Trophoblast cell (in vitro differentiated cells and primary cell): Measurements from ENCODE around the gene GRIN2C.

Experiments used
- DNase-seq, 2 donors: peaks; one replicate each; pipeline ENCODE4 v3.0.0-alpha.2; 2016
- H2AFZ ChIP-seq: 2 replicates; pipeline ENCODE4 v1.6.1; 2013; ENCODE audit warnings: low read length, moderate library complexity, mild to moderate bottlenecking; ENCODE audit not compliant: insufficient read depth, poor library complexity
- H2AK5ac ChIP-seq: 2 replicates; pipeline ENCODE4 v1.6.1; 2013; ENCODE audit warnings: mild to moderate bottlenecking, low read length
- H2BK120ac ChIP-seq: 2 replicates; pipeline ENCODE4 v1.6.1; 2013; ENCODE audit warnings: low read length, mild to moderate bottlenecking, moderate library complexity; ENCODE audit not compliant: insufficient read depth, poor library complexity
- H2BK12ac ChIP-seq: 2 replicates; pipeline ENCODE4 v1.6.1; 2013; ENCODE audit warnings: mild to moderate bottlenecking, low read length, moderate library complexity
- H2BK5ac ChIP-seq: 2 replicates; pipeline ENCODE4 v1.6.1; 2013; ENCODE audit warnings: low read length, low read depth, moderate library complexity, mild to moderate bottlenecking; ENCODE audit not compliant: poor library complexity
- H3K14ac ChIP-seq: 2 replicates; pipeline ENCODE4 v1.6.1; 2013; ENCODE audit warnings: mild to moderate bottlenecking, low read length
- H3K18ac ChIP-seq: 2 replicates; pipeline ENCODE4 v1.6.1; 2013; ENCODE audit warnings: mild to moderate bottlenecking, low read length
- H3K23ac ChIP-seq: 2 replicates; pipeline ENCODE4 v1.6.1; 2013; ENCODE audit warnings: low read length
- H3K27ac ChIP-seq: 2 replicates; pipeline ENCODE4 v1.5.1; 2013; ENCODE audit warnings: low read depth, mild to moderate bottlenecking, inconsistent platforms, low read length, moderate library complexity
- H3K27me3 ChIP-seq: 2 replicates; pipeline ENCODE4 v1.6.1; 2013; ENCODE audit warnings: inconsistent platforms, mild to moderate bottlenecking, low read length, moderate library complexity; ENCODE audit not compliant: insufficient read depth
- H3K36me3 ChIP-seq, 2 experiments: 1 replicate in 1 of 2; 2 replicates in 1 of 2; pipeline ENCODE4 v1.6.1; 2013; ENCODE audit warnings: low read length in 2 of 2, mild to moderate bottlenecking in 2 of 2, moderate library complexity in 1 of 2; ENCODE audit not compliant: insufficient read depth in 2 of 2, control insufficient read depth in 1 of 2
- H3K4ac ChIP-seq: 2 replicates; pipeline ENCODE4 v1.6.1; 2013; ENCODE audit warnings: low read depth, mild to moderate bottlenecking, low read length, moderate library complexity
- H3K4me1 ChIP-seq, 2 experiments: 1 replicate in 1 of 2; 2 replicates in 1 of 2; pipeline ENCODE4 v1.6.1; 2013; ENCODE audit warnings: low read length in 2 of 2, mild to moderate bottlenecking in 2 of 2, moderate library complexity in 1 of 2; ENCODE audit not compliant: insufficient read depth in 2 of 2, control insufficient read depth in 1 of 2
- H3K4me2 ChIP-seq: 2 replicates; pipeline ENCODE4 v1.6.1; 2013; ENCODE audit warnings: inconsistent platforms, mild to moderate bottlenecking, low read length, moderate library complexity
- H3K4me3 ChIP-seq: 2 replicates; pipeline ENCODE4 v1.5.1; 2013; ENCODE audit warnings: mild to moderate bottlenecking, low read depth, low read length, inconsistent platforms
- H3K79me1 ChIP-seq: one replicate; pipeline ENCODE4 v1.6.1; 2013; ENCODE audit warnings: low read length
- H3K79me2 ChIP-seq: 2 replicates; pipeline ENCODE4 v1.6.1; 2013; ENCODE audit warnings: low read length, mild to moderate bottlenecking; ENCODE audit not compliant: control insufficient read depth, insufficient read depth, poor library complexity
- H3K9ac ChIP-seq: 2 replicates; pipeline ENCODE4 v1.6.1; 2013; ENCODE audit warnings: mild to moderate bottlenecking, low read length
- H3K9me3 ChIP-seq: 2 replicates; pipeline ENCODE4 v1.6.1; 2013; ENCODE audit warnings: low read depth, mild to moderate bottlenecking, control low read depth, inconsistent platforms, low read length; ENCODE audit not compliant: insufficient read depth
- H4K12ac ChIP-seq: 2 replicates; pipeline ENCODE4 v1.6.1; 2013; ENCODE audit warnings: low read depth, mild to moderate bottlenecking, low read length, moderate library complexity
- H4K8ac ChIP-seq: 2 replicates; pipeline ENCODE4 v1.6.1; 2013; ENCODE audit warnings: low read depth, mild to moderate bottlenecking, low read length, moderate library complexity
- H4K91ac ChIP-seq: one replicate; pipeline ENCODE4 v1.6.1; 2013; ENCODE audit warnings: low read depth, mild to moderate bottlenecking, low read length, moderate library complexity
- WGBS: extraction: QIAGEN DNeasy Blood & Tissue Kit; methylation state at CpG from one replicate; pipeline ENCODE4 v1.1.7; 2013; ENCODE audit warnings: missing lambda C conversion rate; ENCODE audit not compliant: insufficient read length, insufficient coverage; ENCODE audit errors: extremely low coverage; 5-methylcytosine and 5-hydroxymethylcytosine counted together

The GRIN2C gene

GRCh38 chr17:74816905-74817620 lies 42.6 kb downstream of the GRIN2C start:
- Histone ChIP-seq H3K4ac (no peak overlapping the region), H2AK5ac (no peak overlapping the region), H3K4me1 (no peaks in the 10 kb centered on the region), H3K18ac (no peak overlapping the region), H4K8ac (no peak overlapping the region), H3K79me1 (no peaks in the 10 kb centered on the region), H3K23ac (no peak overlapping the region), H3K79me2 (no peaks in the 10 kb centered on the region), H3K36me3 (peaks cover 21 to 25% of the 10 kb centered on the region in 2 experiments), H4K91ac (no peak overlapping the region), H2BK120ac (no peak overlapping the region), H3K9ac (no peak overlapping the region), H3K9me3 (peaks cover 2% of the 10 kb centered on the region), H2AFZ (no peak overlapping the region), H3K4me2 (no peak overlapping the region), H2BK5ac (no peak overlapping the region), H3K14ac (no peak overlapping the region), H3K27ac (no peak overlapping the region), H3K4me3 (no peak overlapping the region), H4K12ac (no peak overlapping the region), H2BK12ac (no peak overlapping the region), H3K27me3 (no peaks in the 10 kb centered on the region)
- no CpG with 5 or more reads among the region's 18 CpGs for WGBS
- no peak for DNase-seq

GRCh38 chr17:74815550-74816370 lies 43.9 kb downstream of the GRIN2C start:
- H3K18ac ChIP-seq = no peak overlapping the region
- no peaks in the 10 kb centered on the region for H3K4me1 ChIP-seq
- H3K36me3 ChIP-seq = peaks cover 18% of the 10 kb centered on the region in 2 experiments
- peaks cover 2% of the 10 kb centered on the region for H3K9me3 ChIP-seq
- H3K79me2 ChIP-seq = no peaks in the 10 kb centered on the region
- no peak overlapping the region for H3K4me3 ChIP-seq
- H4K91ac ChIP-seq = no peak overlapping the region
- no peak overlapping the region for H3K27ac ChIP-seq
- no peak overlapping the region for H4K8ac ChIP-seq
- H4K12ac ChIP-seq = no peak overlapping the region
- H3K79me1 ChIP-seq = no peaks in the 10 kb centered on the region
- no peak overlapping the region for H3K4me2 ChIP-seq
- H2BK120ac ChIP-seq = no peak overlapping the region
- no peak overlapping the region for H2AFZ ChIP-seq
- WGBS = no CpG with 5 or more reads among the region's 15 CpGs
- no peak overlapping the region for H3K23ac ChIP-seq
- no peak overlapping the region for H3K14ac ChIP-seq
- DNase-seq = no peak
- no peak overlapping the region for H2BK12ac ChIP-seq
- H3K4ac ChIP-seq = no peak overlapping the region
- no peaks in the 10 kb centered on the region for H3K27me3 ChIP-seq
- H3K9ac ChIP-seq = no peak overlapping the region
- no peak overlapping the region for H2AK5ac ChIP-seq
- H2BK5ac ChIP-seq = no peak overlapping the region

- H2BK12ac ChIP-seq = no peak overlapping the region
- peaks cover 12 to 20% of the 10 kb centered on the region in 2 experiments for H3K36me3 ChIP-seq
- no peaks in the 10 kb centered on the region for H3K79me1 ChIP-seq
- no CpG with 5 or more reads among the region's 7 CpGs for WGBS
- no peak overlapping the region for H3K18ac ChIP-seq
- no peaks in the 10 kb centered on the region for H3K4me1 ChIP-seq
- no peak overlapping the region for H4K91ac ChIP-seq
- no peak overlapping the region for H3K4ac ChIP-seq
- H3K27me3 ChIP-seq = no peaks in the 10 kb centered on the region
- no peak overlapping the region for H3K4me2 ChIP-seq
- no peak overlapping the region for H3K4me3 ChIP-seq
- H3K23ac ChIP-seq = no peak overlapping the region
- H4K8ac ChIP-seq = no peak overlapping the region
- H2BK120ac ChIP-seq = no peak overlapping the region
- no peak overlapping the region for H3K9ac ChIP-seq
- no peak overlapping the region for H4K12ac ChIP-seq
- no peak overlapping the region for H2AK5ac ChIP-seq
- DNase-seq = no peak
- H3K14ac ChIP-seq = no peak overlapping the region
- H2AFZ ChIP-seq = no peak overlapping the region
- H3K9me3 ChIP-seq = peaks cover 2% of the 10 kb centered on the region
- H3K79me2 ChIP-seq = no peaks in the 10 kb centered on the region
- H2BK5ac ChIP-seq = no peak overlapping the region
- no peak overlapping the region for H3K27ac ChIP-seq
These were observed 44.6 kb downstream of the GRIN2C start for GRCh38 chr17:74815067-74815466.

DNA sequence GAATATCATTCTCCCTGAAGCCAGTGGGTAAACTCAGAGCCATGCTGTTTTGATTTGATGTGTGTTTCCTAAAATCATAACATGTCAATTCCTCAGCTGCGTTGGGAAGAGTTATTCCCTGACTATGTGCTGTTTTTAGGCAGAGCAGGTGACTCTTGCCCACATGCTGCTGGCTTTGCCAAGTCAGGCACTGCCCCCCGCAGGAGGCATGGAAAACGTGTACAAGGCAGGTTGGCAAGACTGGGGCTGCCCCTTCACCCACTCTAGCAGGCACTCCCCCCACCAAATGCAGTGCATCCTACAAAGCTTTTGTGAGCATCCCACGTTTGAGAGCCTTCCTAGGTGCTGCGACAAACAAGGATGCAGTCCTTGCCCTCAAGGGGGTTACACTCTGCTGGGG lies 45.2 kb downstream of the GRIN2C start:
- no peak overlapping the region for H2BK12ac ChIP-seq
- no peak overlapping the region for H3K18ac ChIP-seq
- WGBS = no CpG with 5 or more reads among the region's 5 CpGs
- H3K79me2 ChIP-seq = no peaks in the 10 kb centered on the region
- no peak for DNase-seq
- no peaks in the 10 kb centered on the region for H3K79me1 ChIP-seq
- no peak overlapping the region for H4K8ac ChIP-seq
- no peak overlapping the region for H3K9ac ChIP-seq
- H3K9me3 ChIP-seq = peaks cover 2% of the 10 kb centered on the region
- H2AK5ac ChIP-seq = no peak overlapping the region
- no peak overlapping the region for H2BK120ac ChIP-seq
- H3K4me1 ChIP-seq = no peaks in the 10 kb centered on the region
- H3K36me3 ChIP-seq = peaks cover 7 to 17% of the 10 kb centered on the region in 2 experiments
- no peak overlapping the region for H3K4me2 ChIP-seq
- H4K12ac ChIP-seq = no peak overlapping the region
- no peak overlapping the region for H3K14ac ChIP-seq
- H3K27me3 ChIP-seq = no peaks in the 10 kb centered on the region
- H4K91ac ChIP-seq = no peak overlapping the region
- no peak overlapping the region for H3K4me3 ChIP-seq
- no peak overlapping the region for H3K27ac ChIP-seq
- H2AFZ ChIP-seq = no peak overlapping the region
- H2BK5ac ChIP-seq = no peak overlapping the region
- H3K23ac ChIP-seq = no peak overlapping the region
- no peak overlapping the region for H3K4ac ChIP-seq
